ENCODE measurements around the gene ATP23. TPM values are rescaled to one million over a fixed set of nuclear protein-coding genes. Genes with fewer than 3 reads are reported as not detected.

ATP23 gene
- total RNA-seq, 3 donors from 2014 or later: 13.7 to 19.0 (median 15.3) TPM

DNA sequence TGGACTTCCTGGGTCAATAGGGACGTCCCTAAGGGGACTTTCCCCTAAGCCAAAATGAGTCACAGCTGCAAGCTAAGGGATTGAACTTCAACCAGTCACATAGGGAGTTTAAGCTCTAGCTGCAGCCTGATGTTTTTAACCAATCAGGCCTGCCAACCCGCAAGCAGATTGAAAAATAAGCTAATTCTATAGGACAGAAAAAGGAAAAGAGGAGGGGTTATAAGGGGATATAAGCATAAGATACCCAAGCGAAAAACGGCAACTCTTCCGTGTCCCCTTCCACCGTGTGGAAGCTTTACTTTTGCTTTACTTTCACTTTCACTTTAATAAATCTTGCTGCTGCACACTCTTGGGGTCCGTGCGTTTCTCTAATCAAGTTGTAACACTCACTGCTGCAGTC lies 24.4 kb downstream of the ATP23 start:
- H3K36me3 ChIP-seq (ENCODE audit: low read depth): no peaks in the 10 kb centered on the region

DNA sequence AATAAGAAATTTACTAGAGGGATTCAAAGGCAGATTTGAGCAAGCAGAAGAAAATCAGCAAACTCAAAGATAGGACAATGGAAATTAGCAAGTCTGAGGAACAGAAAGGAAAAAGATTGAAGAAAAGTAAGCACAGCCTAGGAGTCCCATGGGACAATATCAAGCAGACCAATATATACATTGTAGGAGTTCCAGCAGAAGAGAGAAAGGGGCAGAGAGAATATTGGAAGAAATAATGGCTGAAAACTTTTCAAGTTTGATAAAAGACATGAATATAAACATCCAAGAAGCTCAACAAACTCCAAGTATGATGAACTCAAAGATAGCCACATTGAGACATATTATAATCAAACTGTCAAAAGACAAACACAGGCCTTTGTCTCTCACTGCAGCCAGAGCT lies 25.2 kb downstream of the ATP23 start:
- no peaks in the 10 kb centered on the region for H3K4me1 ChIP-seq (ENCODE audit: low read depth)
- TF ChIP-seq, protein P1, sequence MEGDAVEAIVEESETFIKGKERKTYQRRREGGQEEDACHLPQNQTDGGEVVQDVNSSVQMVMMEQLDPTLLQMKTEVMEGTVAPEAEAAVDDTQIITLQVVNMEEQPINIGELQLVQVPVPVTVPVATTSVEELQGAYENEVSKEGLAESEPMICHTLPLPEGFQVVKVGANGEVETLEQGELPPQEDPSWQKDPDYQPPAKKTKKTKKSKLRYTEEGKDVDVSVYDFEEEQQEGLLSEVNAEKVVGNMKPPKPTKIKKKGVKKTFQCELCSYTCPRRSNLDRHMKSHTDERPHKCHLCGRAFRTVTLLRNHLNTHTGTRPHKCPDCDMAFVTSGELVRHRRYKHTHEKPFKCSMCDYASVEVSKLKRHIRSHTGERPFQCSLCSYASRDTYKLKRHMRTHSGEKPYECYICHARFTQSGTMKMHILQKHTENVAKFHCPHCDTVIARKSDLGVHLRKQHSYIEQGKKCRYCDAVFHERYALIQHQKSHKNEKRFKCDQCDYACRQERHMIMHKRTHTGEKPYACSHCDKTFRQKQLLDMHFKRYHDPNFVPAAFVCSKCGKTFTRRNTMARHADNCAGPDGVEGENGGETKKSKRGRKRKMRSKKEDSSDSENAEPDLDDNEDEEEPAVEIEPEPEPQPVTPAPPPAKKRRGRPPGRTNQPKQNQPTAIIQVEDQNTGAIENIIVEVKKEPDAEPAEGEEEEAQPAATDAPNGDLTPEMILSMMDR (IDR thresholded peaks at IDR 0.05): no peak

More for the DNA sequence above, 24.4 kb downstream of the ATP23 start:
- H3K9me3 ChIP-seq: peaks cover 16% of the 10 kb centered on the region
- intact Hi-C loops (cut with DNase I, micrococcal nuclease): no loop called here
- DNase-seq: no peak
- no peak for ATAC-seq
- no peak overlapping the region for H3K4me3 ChIP-seq
- H3K4me1 ChIP-seq (ENCODE audit: low read depth): no peaks in the 10 kb centered on the region
- TF ChIP-seq, protein P1 (IDR thresholded peaks at IDR 0.05): no peak

DNA sequence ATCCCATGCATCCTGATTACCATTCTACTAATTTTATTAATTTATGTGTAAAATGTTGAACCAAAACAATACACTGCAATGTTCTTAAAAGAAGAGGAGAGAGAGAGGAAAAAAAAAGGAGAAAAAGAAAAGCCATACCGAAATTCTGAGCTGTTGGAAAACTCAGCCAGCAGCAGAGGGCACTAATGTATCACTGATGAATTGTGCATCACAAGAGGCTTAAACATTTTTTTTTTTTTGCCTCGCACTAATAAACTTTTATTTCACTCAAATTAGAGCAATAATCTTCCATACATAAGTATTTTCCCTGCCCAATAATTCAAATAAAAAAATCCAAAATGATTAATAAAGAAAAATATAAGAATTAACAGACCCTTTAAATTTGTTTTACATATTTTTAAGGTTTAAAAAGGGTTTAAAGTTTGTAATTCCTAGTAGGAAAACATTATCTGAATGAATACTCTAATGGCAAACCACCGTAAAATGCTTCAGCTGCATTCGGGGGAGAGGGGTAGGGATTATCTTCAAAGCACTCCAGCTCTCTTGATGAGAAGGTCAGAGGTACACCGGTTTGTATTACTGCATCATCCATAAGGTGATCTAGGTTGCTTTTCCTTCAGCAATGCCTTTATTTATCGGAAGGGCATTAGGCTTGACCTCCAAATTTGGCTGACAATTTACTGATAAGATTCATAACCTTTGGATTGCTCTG lies 41.9 kb downstream of the ATP23 start:
- Histone ChIP-seq H3K9me3 (no peaks in the 10 kb centered on the region), H3K4me1 (ENCODE audit: low read depth) (no peaks in the 10 kb centered on the region), H3K4me3 (no peak overlapping the region), H3K36me3 (ENCODE audit: low read depth) (no peaks in the 10 kb centered on the region)
- ATAC-seq: no peak
- peak in 1 of 3 donors; percentile 71 for DNase-seq
- intact Hi-C loops (cut with DNase I, micrococcal nuclease): no loop called here
- TF ChIP-seq, protein P1 (IDR thresholded peaks at IDR 0.05): peak; percentile 27

More for the DNA sequence above, 25.2 kb downstream of the ATP23 start:
- DNase-seq (no peak), ATAC-seq (no peak)
- intact Hi-C loops (cut with DNase I, micrococcal nuclease): no loop called here
- Histone ChIP-seq H3K36me3 (ENCODE audit: low read depth) (no peaks in the 10 kb centered on the region), H3K9me3 (peaks cover 16% of the 10 kb centered on the region), H3K4me3 (no peak overlapping the region)

DNA sequence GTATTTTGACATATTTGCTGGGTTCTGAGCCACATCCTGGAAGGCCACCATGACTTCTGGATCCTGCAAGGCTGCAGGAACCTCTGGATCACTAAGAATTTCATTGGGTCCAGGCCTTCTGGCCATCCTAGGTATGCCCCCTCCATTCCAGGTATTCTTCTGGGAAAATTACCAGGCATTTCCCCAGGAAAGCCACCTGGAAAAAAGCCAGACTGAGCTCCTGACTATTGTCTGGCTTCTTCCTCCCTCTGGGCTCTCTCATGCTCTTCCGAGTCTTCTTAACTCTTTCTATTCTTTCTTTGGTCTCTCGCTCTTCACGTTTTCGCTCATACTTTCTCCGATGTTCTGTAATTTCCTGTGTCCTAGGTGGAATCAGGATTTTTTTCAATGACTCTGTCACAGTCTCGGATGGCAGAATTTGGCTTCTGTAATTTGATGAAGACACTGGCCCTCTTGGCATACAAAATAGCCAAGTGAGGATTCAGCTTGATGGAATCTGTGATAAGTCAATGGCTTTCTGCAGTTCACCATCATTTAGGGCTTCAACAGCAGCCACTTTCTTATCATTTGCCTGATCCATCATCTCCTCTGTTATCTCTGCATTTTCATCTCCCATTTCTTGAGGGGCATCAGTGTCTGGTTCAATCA lies 42.6 kb downstream of the ATP23 start:
- DNase-seq: no peak
- intact Hi-C loops (cut with DNase I, micrococcal nuclease): no loop called here
- no peak overlapping the region for H3K4me3 ChIP-seq

DNA sequence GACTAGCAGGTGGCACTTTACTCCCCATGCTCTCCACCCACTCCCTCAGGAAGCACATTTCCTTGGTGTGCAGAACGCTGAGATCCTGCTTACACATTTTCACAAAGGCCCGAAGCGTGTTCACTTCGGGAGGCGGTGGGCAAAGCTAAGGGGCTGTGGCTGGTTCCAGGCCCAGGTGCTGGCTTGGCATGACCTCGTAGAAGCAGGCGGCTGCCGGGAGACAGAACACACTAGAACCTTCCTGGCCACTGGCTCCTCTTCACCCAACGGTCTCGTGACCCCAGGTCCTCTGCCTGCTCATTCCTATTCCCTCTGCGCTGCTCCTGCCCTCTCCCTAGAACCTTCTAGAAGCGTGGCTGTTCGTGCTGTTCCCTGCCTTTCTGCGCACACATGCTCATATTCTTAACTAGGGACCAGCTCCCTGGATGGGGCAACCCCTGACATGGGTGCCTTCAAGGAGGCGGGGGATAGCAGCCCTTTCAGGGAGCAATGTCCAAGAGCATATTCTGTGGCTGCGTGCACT lies 43.3 kb downstream of the ATP23 start:
- ATAC-seq: no peak
- Histone ChIP-seq H3K4me3 (no peak overlapping the region), H3K36me3 (ENCODE audit: low read depth) (no peaks in the 10 kb centered on the region), H3K4me1 (ENCODE audit: low read depth) (no peaks in the 10 kb centered on the region), H3K9me3 (no peaks in the 10 kb centered on the region)
- TF ChIP-seq, protein P1 (IDR thresholded peaks at IDR 0.05): no peak
- intact Hi-C loops (cut with DNase I, micrococcal nuclease): no loop called here
- DNase-seq: no peak

More for the DNA sequence above, 42.6 kb downstream of the ATP23 start:
- no peak for ATAC-seq
- Histone ChIP-seq H3K9me3 (no peaks in the 10 kb centered on the region), H3K36me3 (ENCODE audit: low read depth) (no peaks in the 10 kb centered on the region), H3K4me1 (ENCODE audit: low read depth) (no peaks in the 10 kb centered on the region)
- TF ChIP-seq, protein P1 (IDR thresholded peaks at IDR 0.05): no peak
